Natural killer cell (primary cell): ENCODE results near the gene KIF3C. TPM values are rescaled to one million over a fixed set of nuclear protein-coding genes. Genes with fewer than 3 reads are reported as not detected.

Source experiments
- ATAC-seq, 3 donors: fragments of 150-1000 bp in 2 of 3; fragments of 200-7000 bp in 1 of 3; cut with Tn5 transposase; 1 replicate in 1 of 3; 2 replicates in 2 of 3; pipeline ENCODE4 v1.10.0; 2021; ENCODE audit warnings: mild to moderate bottlenecking in 2 of 3, moderate library complexity in 2 of 3
- DNase-seq, 2 donors: peaks; one replicate each; pipeline versions ENCODE4 v3.0.0 to v3.0.0-alpha.2; 2013 to 2021; ENCODE audit warnings: mixed read lengths in 1 of 2
- H3K27ac ChIP-seq: one replicate; pipeline ENCODE4 v1.5.1; 2013; ENCODE audit warnings: mild to moderate bottlenecking, low read length
- H3K27me3 ChIP-seq: one replicate; pipeline ENCODE4 v1.6.1; 2013; ENCODE audit warnings: low read length; ENCODE audit not compliant: control insufficient read depth, insufficient read depth
- H3K36me3 ChIP-seq: one replicate; pipeline ENCODE4 v1.6.1; 2013; ENCODE audit warnings: low read length; ENCODE audit not compliant: control insufficient read depth, insufficient read depth
- H3K4me1 ChIP-seq: one replicate; pipeline ENCODE4 v1.6.1; 2013; ENCODE audit warnings: low read length; ENCODE audit not compliant: control insufficient read depth, insufficient read depth
- H3K4me3 ChIP-seq: one replicate; pipeline ENCODE4 v1.5.1; 2013; ENCODE audit warnings: low read length
- H3K9me3 ChIP-seq: one replicate; pipeline ENCODE4 v1.6.1; 2013; ENCODE audit warnings: low read length; ENCODE audit not compliant: control insufficient read depth, insufficient read depth
- H3K27ac Mint-ChIP-seq, 2 donors: one replicate each; pipeline ENCODE4 v1.8.0; 2022; ENCODE audit warnings: mild to moderate bottlenecking in 2 of 2, mixed read lengths in 2 of 2, moderate library complexity in 1 of 2
- H3K27me3 Mint-ChIP-seq, 2 donors: one replicate each; pipeline ENCODE4 v1.8.0; 2022; ENCODE audit warnings: low read depth in 2 of 2, mixed read lengths in 2 of 2
- H3K36me3 Mint-ChIP-seq: one replicate; pipeline ENCODE4 v1.8.0; 2022; ENCODE audit warnings: mixed read lengths
- H3K4me1 Mint-ChIP-seq, 2 donors: one replicate each; pipeline ENCODE4 v1.8.0; 2022; ENCODE audit warnings: mixed read lengths in 2 of 2
- H3K4me3 Mint-ChIP-seq: one replicate; pipeline ENCODE4 v1.8.0; 2022; ENCODE audit warnings: mild to moderate bottlenecking, moderate library complexity, mixed read lengths
- H3K9me3 Mint-ChIP-seq, 2 donors: one replicate each; pipeline ENCODE4 v1.8.0; 2022; ENCODE audit warnings: mixed read lengths in 2 of 2
- CTCF ChIP-seq: fragments of 200-600 bp; IDR thresholded peaks from one replicate; pipeline ENCODE4 v1.8.0; 2022; ENCODE audit warnings: antibody characterized with exemption
- WGBS: methylation state at CpG from one replicate; pipeline ENCODE4 v1.1.7; 2013; ENCODE audit warnings: missing lambda C conversion rate; ENCODE audit not compliant: insufficient coverage; 5-methylcytosine and 5-hydroxymethylcytosine counted together
- intact Hi-C: fragments of 100-400 bp; cut with micrococcal nuclease; formaldehyde crosslinking; loops from one replicate; pipeline ENCODE4 v1.14.2; 2022
- total RNA-seq, 4 donors: library from RNA; stranded (reverse); fragments of 120-200 nt in 1 of 4; gene quantifications; one replicate each; pipeline versions ENCODE4 v1.2.3 to v1.2.4, GENCODE V29; 2013 to 2022

Gene KIF3C
- total RNA-seq, 3 donors from 2014 or later (not counting 1 experiment from before 2014, with no cell fraction given) = 4.4 to 6.8 (median 5.1) TPM

- H3K36me3 Mint-ChIP-seq = no peaks in the 10 kb centered on the region
- no peak for DNase-seq
- H3K27me3 ChIP-seq = no peaks in the 10 kb centered on the region
- no peaks in the 10 kb centered on the region for H3K4me1 Mint-ChIP-seq
- no peaks in the 10 kb centered on the region for H3K9me3 Mint-ChIP-seq
- 90% methylated on average over 13 of the region's 13 CpGs for WGBS
- H3K4me3 ChIP-seq = no peak overlapping the region
- peaks cover 0 to 3% of the 10 kb centered on the region in 2 donors for H3K27me3 Mint-ChIP-seq
- no peak overlapping the region for H3K27ac ChIP-seq
- no peak overlapping the region for H3K27ac Mint-ChIP-seq
- H3K4me1 ChIP-seq = no peaks in the 10 kb centered on the region
- intact Hi-C loops = no loop called here
- no peaks in the 10 kb centered on the region for H3K36me3 ChIP-seq
- H3K4me3 Mint-ChIP-seq = no peak overlapping the region
- no peak for ATAC-seq
- no peak for TF ChIP-seq CTCF
- H3K9me3 ChIP-seq = no peaks in the 10 kb centered on the region
These were observed 33.9 kb upstream of the KIF3C start for GRCh38 chr2:26016012-26016705.

GRCh38 chr2:26013668-26014067 lies 31.4 kb upstream of the KIF3C start:
- no peak for TF ChIP-seq CTCF
- H3K4me3 ChIP-seq = no peak overlapping the region
- Mint-ChIP-seq H3K4me3 (no peak overlapping the region), H3K4me1 (no peaks in the 10 kb centered on the region), H3K36me3 (no peaks in the 10 kb centered on the region), H3K9me3 (no peaks in the 10 kb centered on the region), H3K27me3 (no peaks in the 10 kb centered on the region), H3K27ac (no peak overlapping the region)
- DNase-seq = no peak
- no peak for ATAC-seq
- intact Hi-C loops = no loop called here
- no peaks in the 10 kb centered on the region for H3K27me3 ChIP-seq
- H3K9me3 ChIP-seq = no peaks in the 10 kb centered on the region
- H3K27ac ChIP-seq = no peak overlapping the region
- H3K36me3 ChIP-seq = no peaks in the 10 kb centered on the region
- WGBS = 96% methylated on average over 1 of the region's 1 CpG
- no peaks in the 10 kb centered on the region for H3K4me1 ChIP-seq

- no peak for TF ChIP-seq CTCF
- no peak overlapping the region for H3K4me3 Mint-ChIP-seq
- ATAC-seq = no peak
- H3K27ac ChIP-seq = no peak overlapping the region
- DNase-seq = no peak
- no peaks in the 10 kb centered on the region for H3K36me3 ChIP-seq
- no peaks in the 10 kb centered on the region for H3K27me3 Mint-ChIP-seq
- H3K4me1 ChIP-seq = no peaks in the 10 kb centered on the region
- no peak overlapping the region for H3K27ac Mint-ChIP-seq
- no peaks in the 10 kb centered on the region for H3K9me3 Mint-ChIP-seq
- intact Hi-C loops = no loop called here
- H3K36me3 Mint-ChIP-seq = no peaks in the 10 kb centered on the region
- WGBS = 79% methylated on average over 14 of the region's 14 CpGs
- H3K27me3 ChIP-seq = no peaks in the 10 kb centered on the region
- no peaks in the 10 kb centered on the region for H3K9me3 ChIP-seq
- H3K4me1 Mint-ChIP-seq = no peaks in the 10 kb centered on the region
- H3K4me3 ChIP-seq = no peak overlapping the region
These were observed 29.9 kb upstream of the KIF3C start for GRCh38 chr2:26011990-26012856.
